ENCODE results near the gene ZNF443. TPM values are rescaled to one million over a fixed set of nuclear protein-coding genes. Genes with fewer than 3 reads are reported as not detected.
"Not testable (repeated sequence)": the region's sequence is repeated elsewhere in the genome, so short reads cannot be mapped to it uniquely, and the experiment has no call there.

ZNF443 gene
- total RNA-seq, 4 donors from 2014 or later: 2.8 to 4.5 (median 3.7) TPM

DNA sequence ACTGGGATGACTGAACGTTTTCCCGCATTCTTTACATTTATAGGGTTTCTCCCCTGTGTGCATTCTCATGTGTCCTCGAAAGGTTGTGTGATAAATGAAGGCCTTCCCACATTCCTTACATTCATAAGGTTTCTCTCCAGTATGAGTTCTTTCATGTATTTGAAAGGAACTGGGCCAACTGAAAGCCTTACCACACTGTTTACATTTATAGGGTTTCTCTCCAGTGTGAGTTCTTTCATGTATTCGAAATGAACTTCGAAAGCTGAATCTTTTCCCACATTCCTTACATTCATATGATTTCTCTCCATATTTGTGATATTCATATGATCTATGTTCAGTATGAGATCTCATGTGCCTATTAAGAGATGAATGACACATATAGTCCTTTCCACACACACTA lies 24.4 kb upstream of the ZNF443 start:
- TF ChIP-seq POLR2A (IDR thresholded peaks at IDR 0.05): no peak
- TF ChIP-seq EP300 (IDR thresholded peaks at IDR 0.05): no peak
- TF ChIP-seq, protein P1, sequence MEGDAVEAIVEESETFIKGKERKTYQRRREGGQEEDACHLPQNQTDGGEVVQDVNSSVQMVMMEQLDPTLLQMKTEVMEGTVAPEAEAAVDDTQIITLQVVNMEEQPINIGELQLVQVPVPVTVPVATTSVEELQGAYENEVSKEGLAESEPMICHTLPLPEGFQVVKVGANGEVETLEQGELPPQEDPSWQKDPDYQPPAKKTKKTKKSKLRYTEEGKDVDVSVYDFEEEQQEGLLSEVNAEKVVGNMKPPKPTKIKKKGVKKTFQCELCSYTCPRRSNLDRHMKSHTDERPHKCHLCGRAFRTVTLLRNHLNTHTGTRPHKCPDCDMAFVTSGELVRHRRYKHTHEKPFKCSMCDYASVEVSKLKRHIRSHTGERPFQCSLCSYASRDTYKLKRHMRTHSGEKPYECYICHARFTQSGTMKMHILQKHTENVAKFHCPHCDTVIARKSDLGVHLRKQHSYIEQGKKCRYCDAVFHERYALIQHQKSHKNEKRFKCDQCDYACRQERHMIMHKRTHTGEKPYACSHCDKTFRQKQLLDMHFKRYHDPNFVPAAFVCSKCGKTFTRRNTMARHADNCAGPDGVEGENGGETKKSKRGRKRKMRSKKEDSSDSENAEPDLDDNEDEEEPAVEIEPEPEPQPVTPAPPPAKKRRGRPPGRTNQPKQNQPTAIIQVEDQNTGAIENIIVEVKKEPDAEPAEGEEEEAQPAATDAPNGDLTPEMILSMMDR (IDR thresholded peaks at IDR 0.05): no peak

DNA sequence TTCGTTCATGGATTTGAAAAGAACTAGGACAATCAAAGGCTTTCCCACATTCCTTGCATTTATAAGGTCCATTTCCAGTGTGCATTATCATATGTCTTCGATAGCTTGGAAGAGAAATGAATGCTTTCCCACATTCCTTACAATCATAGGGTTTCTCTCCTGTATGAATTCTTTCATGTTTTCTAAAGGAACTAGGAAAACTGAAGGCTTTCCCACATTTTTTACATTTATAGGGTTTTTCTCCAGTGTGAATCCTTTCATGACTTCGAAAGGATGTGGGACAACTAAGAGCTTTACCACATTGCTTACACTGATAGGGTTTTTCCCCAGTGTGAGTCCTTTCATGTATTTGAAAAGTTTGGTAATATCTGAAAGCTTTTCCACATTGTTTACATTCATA lies 23.9 kb upstream of the ZNF443 start:
- Histone ChIP-seq H3K27me3 (no peaks in the 10 kb centered on the region), H3K27ac (no peak overlapping the region), H3K9me3 (peaks cover 0 to 94% (median 43%) of the 10 kb centered on the region in 4 donors), H3K4me1 (no peaks in the 10 kb centered on the region), H3K36me3 (peaks cover 0 to 80% (median 8%) of the 10 kb centered on the region in 3 donors), H3K4me3 (no peak overlapping the region)
- no peak for DNase-seq (ENCODE audit: low spot score in 2 of 2)
- no peak for TF ChIP-seq POLR2A (IDR thresholded peaks at IDR 0.05)
- TF ChIP-seq, protein P1 (IDR thresholded peaks at IDR 0.05): no peak
- no peak for TF ChIP-seq EP300 (IDR thresholded peaks at IDR 0.05)
- WGBS, 2 donors: 96 to 99% methylated on average over 3 of the region's 3 CpGs

More for the DNA sequence above, 24.4 kb upstream of the ZNF443 start:
- peaks cover 0 to 94% (median 43%) of the 10 kb centered on the region in 4 donors for H3K9me3 ChIP-seq
- no peak for DNase-seq (ENCODE audit: low spot score in 2 of 2)
- H3K27ac ChIP-seq: no peak overlapping the region
- no peaks in the 10 kb centered on the region for H3K4me1 ChIP-seq
- no peak overlapping the region for H3K4me3 ChIP-seq
- WGBS, 2 donors: 90 to 97% methylated on average over 5 of the region's 5 CpGs
- H3K36me3 ChIP-seq: peaks cover 0 to 83% (median 8%) of the 10 kb centered on the region in 3 donors
- H3K27me3 ChIP-seq: no peaks in the 10 kb centered on the region

DNA sequence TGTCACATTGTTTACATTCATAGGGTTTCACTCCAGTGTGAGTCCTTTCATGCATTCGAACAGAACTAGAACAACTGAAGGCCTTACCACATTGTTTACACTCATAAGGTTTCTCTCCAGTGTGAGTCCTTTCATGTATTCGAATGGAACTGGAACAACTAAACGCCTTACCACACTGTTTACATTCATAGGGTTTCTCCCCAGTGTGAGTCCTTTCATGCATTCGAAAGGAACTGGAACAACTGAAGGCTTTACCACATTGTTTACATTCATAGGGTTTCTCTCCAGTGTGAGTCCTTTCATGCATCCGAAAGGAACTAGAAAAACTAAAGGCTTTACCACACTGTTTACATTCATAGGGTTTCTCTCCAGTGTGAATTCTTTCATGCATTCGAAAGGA lies 23.3 kb upstream of the ZNF443 start:
- Histone ChIP-seq H3K9me3 (peaks cover 0 to 94% (median 42%) of the 10 kb centered on the region in 4 donors), H3K36me3 (peaks cover 0 to 77% (median 8%) of the 10 kb centered on the region in 3 donors)
- not testable (repeated sequence) for H3K27ac ChIP-seq; H3K27me3 ChIP-seq; H3K4me1 ChIP-seq; DNase-seq (ENCODE audit: low spot score in 2 of 2); H3K4me3 ChIP-seq
- WGBS, 2 donors: 92 to 96% methylated on average over 6 of the region's 6 CpGs

GRCh38 chr19:12453495-12453894 lies 12.7 kb upstream of the ZNF443 start:
- no peaks in the 10 kb centered on the region for H3K27me3 ChIP-seq
- H3K36me3 ChIP-seq: peaks cover 0 to 49% (median 0%) of the 10 kb centered on the region in 3 donors
- H3K27ac ChIP-seq: no peak overlapping the region
- H3K4me1 ChIP-seq: no peaks in the 10 kb centered on the region
- H3K9me3 ChIP-seq: peaks cover 0 to 51% (median 8%) of the 10 kb centered on the region in 4 donors
- TF ChIP-seq EP300 (IDR thresholded peaks at IDR 0.05) (no peak), POLR2A (IDR thresholded peaks at IDR 0.05) (no peak)
- TF ChIP-seq, protein P1 (IDR thresholded peaks at IDR 0.05): no peak
- WGBS, 2 donors: 58 to 64% methylated on average over 6 of the region's 6 CpGs
- no peak for DNase-seq (ENCODE audit: low spot score in 2 of 2)
- no peak overlapping the region for H3K4me3 ChIP-seq

GRCh38 chr19:12450844-12451243 lies 10.0 kb upstream of the ZNF443 start:
- Histone ChIP-seq H3K36me3 (peaks cover 0 to 24% (median 0%) of the 10 kb centered on the region in 3 donors), H3K9me3 (peaks cover 0 to 54% (median 8%) of the 10 kb centered on the region in 4 donors), H3K27ac (no peak overlapping the region), H3K4me3 (no peak overlapping the region), H3K27me3 (no peaks in the 10 kb centered on the region), H3K4me1 (no peaks in the 10 kb centered on the region)
- WGBS, 2 donors: 86 to 92% methylated on average over 10 of the region's 10 CpGs
- no peak for DNase-seq (ENCODE audit: low spot score in 2 of 2)
- TF ChIP-seq POLR2A (IDR thresholded peaks at IDR 0.05) (no peak), EP300 (IDR thresholded peaks at IDR 0.05) (no peak)
- TF ChIP-seq, protein P1 (IDR thresholded peaks at IDR 0.05): no peak

GRCh38 chr19:12448808-12449207 lies 8.0 kb upstream of the ZNF443 start:
- Histone ChIP-seq H3K27ac (no peak overlapping the region), H3K36me3 (peaks cover 0 to 13% (median 0%) of the 10 kb centered on the region in 3 donors), H3K9me3 (peaks cover 0 to 58% (median 5%) of the 10 kb centered on the region in 4 donors), H3K4me1 (no peaks in the 10 kb centered on the region), H3K4me3 (no peak overlapping the region), H3K27me3 (no peaks in the 10 kb centered on the region)
- TF ChIP-seq POLR2A (IDR thresholded peaks at IDR 0.05): no peak
- TF ChIP-seq, protein P1 (IDR thresholded peaks at IDR 0.05): no peak
- TF ChIP-seq EP300 (IDR thresholded peaks at IDR 0.05): no peak
- DNase-seq (ENCODE audit: low spot score in 2 of 2): no peak
- WGBS, 2 donors: 79 to 100% methylated on average over 2 of the region's 2 CpGs

DNA sequence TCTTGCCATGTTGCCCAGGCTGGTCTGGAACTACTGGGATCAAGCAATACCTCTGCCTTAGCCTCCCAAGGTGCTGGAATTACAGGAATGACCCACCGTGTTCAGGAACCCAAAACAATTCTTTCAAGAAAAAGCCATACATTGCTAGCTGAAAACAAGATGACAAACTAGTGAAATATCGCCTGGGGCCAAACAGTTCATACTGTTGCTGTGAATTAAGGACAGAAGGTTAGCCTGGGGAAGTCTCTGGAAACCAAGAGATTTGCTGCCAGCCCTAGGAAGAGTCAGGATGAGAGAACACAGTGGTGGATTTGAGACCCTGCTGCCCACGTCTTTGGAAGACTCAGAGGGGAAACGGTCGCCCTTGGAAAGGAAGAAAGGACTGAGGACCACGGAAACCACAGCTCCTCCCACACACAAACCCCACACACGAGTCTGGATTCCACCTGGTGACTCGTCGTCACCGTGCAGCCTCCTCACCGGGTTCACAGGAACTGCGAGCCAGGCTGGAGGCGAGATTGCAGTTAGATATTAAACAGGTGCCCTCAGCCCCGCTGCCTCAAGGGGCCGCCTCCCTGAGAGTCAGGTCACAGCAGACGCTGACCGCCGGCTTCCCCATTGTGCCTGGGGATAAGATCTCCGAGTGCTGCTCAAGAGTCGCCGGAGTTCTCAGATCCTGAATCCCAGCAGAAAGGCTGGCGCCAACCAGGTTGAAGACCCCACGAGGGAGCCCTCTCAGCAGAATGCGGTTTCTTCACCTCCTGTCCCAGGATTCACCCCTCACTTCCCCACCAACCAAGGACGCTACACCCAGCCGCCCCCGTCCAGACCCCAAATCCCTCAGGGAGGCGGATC lies 908 bp downstream of the ZNF443 start:
- not testable (repeated sequence) for H3K27me3 ChIP-seq; DNase-seq (ENCODE audit: low spot score in 2 of 2); H3K36me3 ChIP-seq
- Histone ChIP-seq H3K4me1 (peaks cover 0 to 10% (median 0%) of the 10 kb centered on the region in 4 donors), H3K4me3 (peak overlapping the region; percentile 63 to 84 (median 79)), H3K9me3 (peaks cover 0 to 26% (median 0%) of the 10 kb centered on the region in 4 donors), H3K27ac (peak overlapping the region in 3 of 4 donors; percentile 51 to 80 (median 78))
- WGBS, 2 donors: 3 to 4% methylated on average over 18 to 28 of the region's 28 CpGs

Data from tibial nerve (tissue), 4 donors.